GM12892 (cell line): ENCODE data around the gene STK11.

Source experiments
- DNase-seq: peaks from one replicate; pipeline ENCODE4 v3.0.0; 2011; ENCODE audit not compliant: insufficient read length
- FAIRE-seq: peaks from 2 replicates; lab custom pipeline; 2011; peaks lifted over from hg19 to GRCh38; lab: Jason Lieb, UNC
- POLR2A ChIP-seq: IDR thresholded peaks from 2 replicates; pipeline ENCODE4 v1.6.1; 2011; ENCODE audit warnings: low read depth, low read length, control low read depth
- POLR2AphosphoS5 ChIP-seq: IDR thresholded peaks from 2 replicates; pipeline ENCODE4 v1.6.1; 2011; ENCODE audit warnings: low read depth, low read length, control low read depth
- TAF1 ChIP-seq: IDR thresholded peaks from 2 replicates; pipeline ENCODE4 v1.6.1; 2011; ENCODE audit warnings: low read depth, mild to moderate bottlenecking, control low read depth, low read length, borderline replicate concordance

The STK11 gene

GRCh38 chr19:1225440-1226226 is 20.1 kb downstream of the STK11 start:
- FAIRE-seq (no peak), DNase-seq (no peak)
- no peak for TF ChIP-seq POLR2AphosphoS5
- no peak for TF ChIP-seq TAF1
- no peak for TF ChIP-seq POLR2A

- DNase-seq (no peak), FAIRE-seq (no peak)
- TF ChIP-seq TAF1 (no peak), POLR2AphosphoS5 (no peak), POLR2A (no peak)
These were observed 20.6 kb downstream of the STK11 start for GRCh38 chr19:1226227-1226518.

DNA sequence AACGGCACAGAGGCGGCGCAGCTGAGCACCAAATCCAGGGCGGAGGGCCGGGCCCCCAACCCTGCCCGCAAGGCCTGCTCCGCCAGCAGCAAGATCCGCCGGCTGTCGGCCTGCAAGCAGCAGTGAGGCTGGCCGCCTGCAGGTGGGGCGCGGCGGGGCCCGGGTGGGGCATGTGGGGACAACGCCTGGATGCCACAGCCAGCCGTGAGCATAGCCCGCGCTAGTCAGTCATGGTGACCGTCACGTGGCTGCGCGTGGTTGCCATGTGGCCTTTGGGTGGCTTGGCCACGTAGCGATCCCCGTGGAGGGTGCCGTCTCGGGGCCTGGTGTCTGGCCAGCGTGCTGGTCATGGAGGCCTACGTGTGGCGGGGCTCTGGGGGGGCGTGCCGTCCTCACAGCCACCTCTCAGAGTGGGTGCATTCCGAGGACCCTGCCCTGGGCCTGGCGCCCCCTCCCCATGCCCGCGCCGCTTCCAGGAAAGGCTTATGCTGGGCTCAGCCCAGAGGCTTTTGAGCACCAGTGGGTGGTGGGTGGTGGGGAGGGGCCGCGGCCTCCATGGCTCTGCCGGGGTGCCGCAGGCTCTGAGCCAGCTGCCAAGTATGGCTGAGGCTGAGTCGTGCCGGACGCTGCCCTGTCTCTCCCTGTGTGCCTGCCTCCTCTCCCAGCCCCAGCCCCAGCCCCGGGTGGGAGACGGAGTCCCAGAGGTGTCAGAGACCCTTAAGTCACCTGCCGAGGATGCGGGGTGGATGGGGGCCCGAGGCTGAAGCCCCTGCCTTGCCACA is 21.1 kb downstream of the STK11 start:
- no peak for FAIRE-seq
- TF ChIP-seq POLR2AphosphoS5 (no peak), POLR2A (no peak)
- DNase-seq: no peak

- no peak for FAIRE-seq
- no peak for DNase-seq
- no peak for TF ChIP-seq POLR2A
These were observed 21.9 kb downstream of the STK11 start for GRCh38 chr19:1227304-1228054.

- no peak for FAIRE-seq
- no peak for TF ChIP-seq POLR2A
- TF ChIP-seq POLR2AphosphoS5: no peak
- TF ChIP-seq TAF1: no peak
- DNase-seq: no peak
These were observed 22.8 kb downstream of the STK11 start for GRCh38 chr19:1228161-1228957.

GRCh38 chr19:1229056-1229923 is 23.7 kb downstream of the STK11 start:
- no peak for FAIRE-seq
- no peak for DNase-seq
- no peak for TF ChIP-seq POLR2AphosphoS5
- TF ChIP-seq POLR2A: no peak
- no peak for TF ChIP-seq TAF1

DNA sequence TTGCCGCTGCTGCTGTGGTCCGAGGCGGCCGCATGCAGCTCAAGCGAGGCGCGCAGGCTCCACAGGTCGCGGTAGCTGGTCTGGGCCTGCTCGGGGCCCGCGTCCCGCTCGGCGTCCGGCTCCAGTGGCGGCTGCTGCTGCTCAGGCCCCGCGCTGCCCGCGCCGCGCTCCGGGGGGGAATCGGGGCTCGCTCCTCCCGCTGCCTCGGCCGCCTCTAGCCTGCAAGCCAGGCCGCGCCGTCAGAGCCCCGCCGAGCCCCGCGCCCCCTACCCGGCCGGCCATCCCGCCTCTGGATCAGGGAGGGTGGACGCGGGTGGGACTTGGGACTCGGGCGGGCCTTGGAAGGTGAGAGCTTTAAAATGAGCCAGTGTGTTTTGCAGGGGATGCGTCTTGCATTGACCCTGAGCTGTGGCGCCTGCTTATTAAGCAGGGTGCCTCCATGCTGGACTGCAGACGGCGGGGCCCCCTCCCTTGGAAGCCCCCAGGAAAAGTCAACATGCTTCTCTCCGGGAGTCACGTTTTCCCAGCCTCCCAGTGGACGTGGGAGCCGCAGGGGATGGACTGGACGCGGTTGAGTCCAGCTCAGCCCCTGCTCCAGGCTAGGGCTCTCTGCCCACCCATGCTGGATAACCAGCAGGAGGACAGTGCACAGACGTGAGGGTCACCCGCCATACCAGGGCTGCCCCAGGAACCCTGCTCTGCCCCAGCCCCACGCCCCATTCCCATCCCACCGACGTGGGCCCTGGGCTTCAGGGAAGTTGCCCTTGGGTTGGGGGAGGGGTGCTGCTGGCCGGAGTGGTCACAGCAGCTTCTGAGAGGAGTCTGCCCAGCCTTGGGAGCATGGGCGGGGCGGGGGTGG is 24.6 kb downstream of the STK11 start:
- FAIRE-seq (no peak), DNase-seq (no peak)
- no peak for TF ChIP-seq TAF1

GRCh38 chr19:1230783-1231489 is 25.4 kb downstream of the STK11 start:
- DNase-seq (no peak), FAIRE-seq (no peak)
- TF ChIP-seq POLR2AphosphoS5 (no peak), POLR2A (no peak), TAF1 (no peak)
